ENCODE results near the gene TOE1. TPM values are rescaled to one million over a fixed set of nuclear protein-coding genes. Genes with fewer than 3 reads are reported as not detected.

Gene TOE1
- polyA plus RNA-seq, 1 experiment = 8.1 TPM

GRCh38 chr1:45346473-45346872 lies 6.5 kb downstream of the TOE1 start:
- H3K27ac ChIP-seq (ENCODE audit: low read depth, low read length) = no peak overlapping the region
- no peak for DNase-seq (ENCODE audit: low read depth, low spot score)
- no peaks in the 10 kb centered on the region for H3K9me3 ChIP-seq (ENCODE audit: control insufficient read depth, insufficient read depth, low read length)
- ChIA-PET CTCF (interaction anchor here (5.6 to 5.8 kb wide), 2 partner anchors 13 to 147 kb away, joined by 41 read pairs; partner anchors contain the start of gene TESK2), POLR2A (interaction anchor here (0.6 to 1.6 kb wide), 2 partner anchors 16 to 154 kb away, joined by 4 to 7 read pairs; partner anchors contain the start of genes CCDC163 and MMACHC)
- H3K27me3 ChIP-seq (ENCODE audit: control insufficient read depth, insufficient read depth, low read length) = no peaks in the 10 kb centered on the region
- TF ChIP-seq, protein P1, sequence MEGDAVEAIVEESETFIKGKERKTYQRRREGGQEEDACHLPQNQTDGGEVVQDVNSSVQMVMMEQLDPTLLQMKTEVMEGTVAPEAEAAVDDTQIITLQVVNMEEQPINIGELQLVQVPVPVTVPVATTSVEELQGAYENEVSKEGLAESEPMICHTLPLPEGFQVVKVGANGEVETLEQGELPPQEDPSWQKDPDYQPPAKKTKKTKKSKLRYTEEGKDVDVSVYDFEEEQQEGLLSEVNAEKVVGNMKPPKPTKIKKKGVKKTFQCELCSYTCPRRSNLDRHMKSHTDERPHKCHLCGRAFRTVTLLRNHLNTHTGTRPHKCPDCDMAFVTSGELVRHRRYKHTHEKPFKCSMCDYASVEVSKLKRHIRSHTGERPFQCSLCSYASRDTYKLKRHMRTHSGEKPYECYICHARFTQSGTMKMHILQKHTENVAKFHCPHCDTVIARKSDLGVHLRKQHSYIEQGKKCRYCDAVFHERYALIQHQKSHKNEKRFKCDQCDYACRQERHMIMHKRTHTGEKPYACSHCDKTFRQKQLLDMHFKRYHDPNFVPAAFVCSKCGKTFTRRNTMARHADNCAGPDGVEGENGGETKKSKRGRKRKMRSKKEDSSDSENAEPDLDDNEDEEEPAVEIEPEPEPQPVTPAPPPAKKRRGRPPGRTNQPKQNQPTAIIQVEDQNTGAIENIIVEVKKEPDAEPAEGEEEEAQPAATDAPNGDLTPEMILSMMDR (IDR thresholded peaks at IDR 0.05; ENCODE audit: low read depth, low read length) = no peak
- no peak overlapping the region for H3K4me3 ChIP-seq (ENCODE audit: low read depth, low read length)

DNA sequence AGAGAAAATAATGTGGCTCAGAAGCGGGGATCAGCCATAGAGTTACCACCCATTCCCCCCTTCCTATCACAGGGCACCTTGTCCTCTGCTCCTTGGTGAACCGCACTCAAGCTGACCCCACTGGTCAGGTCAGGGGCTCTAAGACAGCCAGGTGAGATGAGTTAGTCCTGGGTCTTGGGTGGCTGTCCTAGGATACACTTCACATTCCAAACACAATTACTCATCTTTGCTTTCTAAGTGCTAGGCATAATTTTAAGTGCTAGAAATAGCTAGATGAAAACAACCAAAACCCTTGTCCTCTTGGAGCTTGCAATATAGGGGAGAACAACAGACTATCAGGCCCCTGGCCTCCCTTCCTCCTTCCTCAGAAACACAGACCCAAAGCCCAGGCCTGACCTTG lies 8.1 kb downstream of the TOE1 start:
- TF ChIP-seq, protein P1 (IDR thresholded peaks at IDR 0.05; ENCODE audit: low read depth, low read length) = no peak
- H3K4me3 ChIP-seq (ENCODE audit: low read depth, low read length) = no peak overlapping the region
- POLR2A ChIA-PET = interaction anchor here (1.6 to 2.2 kb wide), 3 partner anchors 9 to 337 kb away, joined by 3 to 12 read pairs (median 6); partner anchors contain the start of genes HECTD3, PRDX1 and TOE1
- no peaks in the 10 kb centered on the region for H3K27me3 ChIP-seq (ENCODE audit: control insufficient read depth, insufficient read depth, low read length)
- no peak overlapping the region for H3K27ac ChIP-seq (ENCODE audit: low read depth, low read length)
- CTCF ChIA-PET = interaction anchor here (0.5 to 5.8 kb wide), 10 partner anchors 9 to 334 kb away, joined by 3 to 41 read pairs (median 4); partner anchors contain the start of gene TESK2
- H3K9me3 ChIP-seq (ENCODE audit: control insufficient read depth, insufficient read depth, low read length) = no peaks in the 10 kb centered on the region
- no peak for DNase-seq (ENCODE audit: low read depth, low spot score)

- H3K9me3 ChIP-seq (ENCODE audit: control insufficient read depth, insufficient read depth, low read length) = no peaks in the 10 kb centered on the region
- TF ChIP-seq, protein P1 (IDR thresholded peaks at IDR 0.05; ENCODE audit: low read depth, low read length) = no peak
- ChIA-PET CTCF (interaction anchor here (0.6 to 5.8 kb wide), 9 partner anchors 9 to 334 kb away, joined by 3 to 41 read pairs (median 5); partner anchors contain the start of gene TESK2), POLR2A (interaction anchor here (0.5 to 2.2 kb wide), 4 partner anchors 9 to 505 kb away, joined by 3 to 12 read pairs (median 5); partner anchors contain the start of genes HECTD3, PRDX1, PTCH2 and TOE1)
- no peaks in the 10 kb centered on the region for H3K27me3 ChIP-seq (ENCODE audit: control insufficient read depth, insufficient read depth, low read length)
- H3K27ac ChIP-seq (ENCODE audit: low read depth, low read length) = no peak overlapping the region
- no peak overlapping the region for H3K4me3 ChIP-seq (ENCODE audit: low read depth, low read length)
- no peak for DNase-seq (ENCODE audit: low read depth, low spot score)
Measured at GRCh38 chr1:45348609-45348965, 8.6 kb downstream of the TOE1 start.

- ChIA-PET POLR2A (interaction anchor here (0.5 to 2.2 kb wide), 3 partner anchors 10 to 506 kb away, joined by 4 to 12 read pairs (median 6); partner anchors contain the start of genes HECTD3, PTCH2 and TOE1), CTCF (interaction anchor here (1.0 to 5.8 kb wide), 7 partner anchors 10 to 335 kb away, joined by 3 to 41 read pairs (median 7); partner anchors contain the start of gene TESK2)
- DNase-seq (ENCODE audit: low read depth, low spot score) = no peak
- H3K9me3 ChIP-seq (ENCODE audit: control insufficient read depth, insufficient read depth, low read length) = no peaks in the 10 kb centered on the region
- TF ChIP-seq, protein P1 (IDR thresholded peaks at IDR 0.05; ENCODE audit: low read depth, low read length) = no peak
- H3K27ac ChIP-seq (ENCODE audit: low read depth, low read length) = no peak overlapping the region
- no peaks in the 10 kb centered on the region for H3K27me3 ChIP-seq (ENCODE audit: control insufficient read depth, insufficient read depth, low read length)
- no peak overlapping the region for H3K4me3 ChIP-seq (ENCODE audit: low read depth, low read length)
Measured at GRCh38 chr1:45348966-45349677, 9.2 kb downstream of the TOE1 start.

- POLR2A ChIA-PET = interaction anchor here (0.5 kb wide), 1 partner anchor 339 kb away, joined by 4 read pairs; no protein-coding TSS in a partner anchor
- DNase-seq (ENCODE audit: low read depth, low spot score) = no peak
- CTCF ChIA-PET = interaction anchor here (5.8 to 16.5 kb wide), 2 partner anchors 8 to 140 kb away, joined by 41 to 456 read pairs; partner anchors contain the start of gene TESK2
Measured at GRCh38 chr1:45351508-45351907, 11.5 kb downstream of the TOE1 start.

More at GRCh38 chr1:45351508-45351907, 11.5 kb downstream of the TOE1 start:
- no peak overlapping the region for H3K27ac ChIP-seq (ENCODE audit: low read depth, low read length)
- H3K4me3 ChIP-seq (ENCODE audit: low read depth, low read length) = no peak overlapping the region
- H3K27me3 ChIP-seq (ENCODE audit: control insufficient read depth, insufficient read depth, low read length) = no peaks in the 10 kb centered on the region
- no peaks in the 10 kb centered on the region for H3K9me3 ChIP-seq (ENCODE audit: control insufficient read depth, insufficient read depth, low read length)
- TF ChIP-seq, protein P1 (IDR thresholded peaks at IDR 0.05; ENCODE audit: low read depth, low read length) = no peak

Measured in AG04450 (cell line).